SK-N-SH treated with all-trans-retinoic acid at 6 μM for 48 hours (cell line): Measurements from ENCODE around the gene PPP3CA.

Source experiments
- ATAC-seq: fragments of 200-7000 bp; cut with Tn5 transposase; 3 replicates; pipeline ENCODE4 v1.9.1; 2020; ENCODE audit warnings: mild to moderate bottlenecking, moderate library complexity
- ARNTL ChIP-seq: fragments of 450-650 bp; formaldehyde crosslinking; IDR thresholded peaks from 2 replicates; pipeline ENCODE4 v1.5.0; 2020; ENCODE audit warnings: low read depth, mild to moderate bottlenecking, moderate library complexity, borderline replicate concordance
- BACH2 ChIP-seq: fragments of 250-450 bp; sonication (Bioruptor Pico); IDR thresholded peaks from 2 replicates; pipeline ENCODE4 v1.9.0; 2021; ENCODE audit warnings: mild to moderate bottlenecking, borderline replicate concordance
- CREB5 ChIP-seq: fragments of 250-450 bp; sonication (Bioruptor Pico); IDR thresholded peaks from 2 replicates; pipeline ENCODE4 v1.5.1; 2020; ENCODE audit warnings: low read depth, mild to moderate bottlenecking, moderate library complexity
- CSDC2 ChIP-seq: fragments of 250-450 bp; sonication (Bioruptor Pico); IDR thresholded peaks from 2 replicates; pipeline ENCODE4 v1.5.0; 2020; ENCODE audit warnings: mild to moderate bottlenecking, moderate library complexity
- ESRRG ChIP-seq: fragments of 250-450 bp; sonication (Bioruptor Pico); IDR thresholded peaks from 2 replicates; pipeline ENCODE4 v1.6.1; 2021; ENCODE audit warnings: mild to moderate bottlenecking
- GLIS3 ChIP-seq: fragments of 250-450 bp; sonication (Bioruptor Pico); IDR thresholded peaks from 2 replicates; pipeline ENCODE4 v1.5.0; 2020; ENCODE audit warnings: mild to moderate bottlenecking, moderate library complexity
- ISL1 ChIP-seq: fragments of 250-450 bp; sonication (Bioruptor Pico); IDR thresholded peaks from 2 replicates; pipeline ENCODE4 v2.1.2; 2022; ENCODE audit warnings: mild to moderate bottlenecking, moderate library complexity
- OSR1 ChIP-seq: fragments of 250-450 bp; sonication (Bioruptor Pico); IDR thresholded peaks from 2 replicates; pipeline ENCODE4 v1.8.0; 2022; ENCODE audit warnings: moderate library complexity, mild to moderate bottlenecking, inconsistent platforms
- POU6F1 ChIP-seq: fragments of 250-450 bp; sonication (Bioruptor Pico); IDR thresholded peaks from 2 replicates; pipeline ENCODE4 v1.8.0; 2021; ENCODE audit warnings: low read depth, mild to moderate bottlenecking, moderate library complexity, borderline replicate concordance
- RARB ChIP-seq: fragments of 250-450 bp; sonication (Bioruptor Pico); IDR thresholded peaks from 2 replicates; pipeline ENCODE4 v1.8.0; 2021; ENCODE audit warnings: mild to moderate bottlenecking, moderate library complexity
- TCF4 ChIP-seq: fragments of 250-450 bp; sonication (Bioruptor Pico); IDR thresholded peaks from 2 replicates; pipeline ENCODE4 v1.8.0; 2021; ENCODE audit warnings: mild to moderate bottlenecking, moderate library complexity, borderline replicate concordance
- TOX ChIP-seq: fragments of 250-450 bp; sonication (Bioruptor Pico); IDR thresholded peaks from 2 replicates; pipeline ENCODE4 v1.8.0; 2021; ENCODE audit warnings: mild to moderate bottlenecking, moderate library complexity, borderline replicate concordance
- TSHZ2 ChIP-seq: fragments of 250-450 bp; sonication (Bioruptor Pico); IDR thresholded peaks from 2 replicates; pipeline ENCODE4 v1.5.0; 2020; ENCODE audit warnings: mild to moderate bottlenecking, moderate library complexity
- ZFP3 ChIP-seq: fragments of 250-450 bp; sonication (Bioruptor Pico); IDR thresholded peaks from 2 replicates; pipeline ENCODE4 v1.5.0; 2020; ENCODE audit warnings: mild to moderate bottlenecking, moderate library complexity
- ZFP30 ChIP-seq: fragments of 450-650 bp; formaldehyde crosslinking; IDR thresholded peaks from 2 replicates; pipeline ENCODE4 v1.5.0; 2022; ENCODE audit warnings: mild to moderate bottlenecking, moderate library complexity
- ZNF565 ChIP-seq: fragments of 450-650 bp; formaldehyde crosslinking; conservative IDR thresholded peaks from 2 replicates; pipeline ENCODE4 v1.5.0; 2020; ENCODE audit warnings: low read depth, mild to moderate bottlenecking, moderate library complexity
- TF ChIP-seq, protein P1 (sequence below): fragments of 250-450 bp; sonication (Bioruptor Pico); IDR thresholded peaks from 2 replicates; pipeline ENCODE4 v1.8.0; 2020; ENCODE audit warnings: mild to moderate bottlenecking, moderate library complexity, borderline replicate concordance

The PPP3CA gene

DNA sequence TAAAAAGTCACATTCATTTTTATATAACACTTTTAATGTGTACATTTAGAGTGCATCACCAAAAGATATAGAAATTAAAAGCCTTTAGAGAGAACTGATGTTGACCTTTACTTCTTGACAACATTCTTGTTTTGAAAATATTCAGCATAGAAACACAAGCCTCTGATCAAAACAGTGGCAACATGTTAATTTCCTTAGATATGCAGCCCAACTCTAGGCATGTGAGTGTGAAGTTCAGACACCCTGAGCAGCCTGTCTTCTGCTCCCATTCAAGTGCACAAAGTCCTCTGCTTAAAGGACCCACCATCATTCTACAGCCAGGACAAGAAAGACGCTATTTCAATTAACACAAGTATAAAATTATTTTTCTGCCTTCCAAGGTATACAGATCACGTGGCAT, 60.0 kb downstream of the PPP3CA start (continued):
- TF ChIP-seq POU6F1 (no peak), CREB5 (CRISPR knock-in tag) (no peak), TOX (no peak), ZFP30 (CRISPR knock-in tag) (no peak), ARNTL (CRISPR knock-in tag) (no peak), ZNF565 (CRISPR knock-in tag) (no peak), TSHZ2 (CRISPR knock-in tag) (no peak), TCF4 (CRISPR knock-in tag) (no peak)

GRCh38 chr4:101286663-101287062, 60.7 kb downstream of the PPP3CA start:
- ATAC-seq, result no peak; the same call in 2 of the 3 replicates
- TF ChIP-seq TCF4 (CRISPR knock-in tag) (no peak), POU6F1 (no peak), RARB (CRISPR knock-in tag) (no peak), BACH2 (no peak), ARNTL (CRISPR knock-in tag) (no peak), OSR1 (CRISPR knock-in tag) (no peak), ESRRG (CRISPR knock-in tag) (no peak), ZFP3 (CRISPR knock-in tag) (no peak), CSDC2 (CRISPR knock-in tag) (no peak), TSHZ2 (CRISPR knock-in tag) (no peak), ZFP30 (CRISPR knock-in tag) (no peak), GLIS3 (CRISPR knock-in tag) (no peak), CREB5 (CRISPR knock-in tag) (no peak), ISL1 (no peak), ZNF565 (CRISPR knock-in tag) (no peak)
- TF ChIP-seq, protein P1, sequence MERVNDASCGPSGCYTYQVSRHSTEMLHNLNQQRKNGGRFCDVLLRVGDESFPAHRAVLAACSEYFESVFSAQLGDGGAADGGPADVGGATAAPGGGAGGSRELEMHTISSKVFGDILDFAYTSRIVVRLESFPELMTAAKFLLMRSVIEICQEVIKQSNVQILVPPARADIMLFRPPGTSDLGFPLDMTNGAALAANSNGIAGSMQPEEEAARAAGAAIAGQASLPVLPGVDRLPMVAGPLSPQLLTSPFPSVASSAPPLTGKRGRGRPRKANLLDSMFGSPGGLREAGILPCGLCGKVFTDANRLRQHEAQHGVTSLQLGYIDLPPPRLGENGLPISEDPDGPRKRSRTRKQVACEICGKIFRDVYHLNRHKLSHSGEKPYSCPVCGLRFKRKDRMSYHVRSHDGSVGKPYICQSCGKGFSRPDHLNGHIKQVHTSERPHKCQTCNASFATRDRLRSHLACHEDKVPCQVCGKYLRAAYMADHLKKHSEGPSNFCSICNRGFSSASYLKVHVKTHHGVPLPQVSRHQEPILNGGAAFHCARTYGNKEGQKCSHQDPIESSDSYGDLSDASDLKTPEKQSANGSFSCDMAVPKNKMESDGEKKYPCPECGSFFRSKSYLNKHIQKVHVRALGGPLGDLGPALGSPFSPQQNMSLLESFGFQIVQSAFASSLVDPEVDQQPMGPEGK, result no peak
